Testis (tissue), 3 donors: ENCODE results near the gene PPP1R14B. TPM values are rescaled to one million over a fixed set of nuclear protein-coding genes. Genes with fewer than 3 reads are reported as not detected.

Experiments used
- DNase-seq: peaks from one replicate; pipeline ENCODE4 v3.0.0-alpha.2; 2019
- H3K27ac ChIP-seq, 2 donors: fragments of 200-600 bp; sonication (generic); one replicate each; pipeline ENCODE4 v1.5.1; 2019
- H3K27me3 ChIP-seq: fragments of 200-600 bp; sonication (generic); one replicate; pipeline ENCODE4 v1.5.1; 2019
- H3K36me3 ChIP-seq: fragments of 200-600 bp; sonication (generic); one replicate; pipeline ENCODE4 v1.5.1; 2017; ENCODE audit warnings: low read depth; ENCODE audit errors: missing control alignments
- H3K4me1 ChIP-seq: fragments of 200-600 bp; sonication (generic); one replicate; pipeline ENCODE4 v1.5.1; 2019
- H3K4me3 ChIP-seq, 2 donors: fragments of 200-600 bp; sonication (generic); one replicate each; pipeline ENCODE4 v1.5.1; 2017 to 2019
- H3K9me3 ChIP-seq: fragments of 200-600 bp; sonication (generic); one replicate; pipeline ENCODE4 v1.5.1; 2017
- CTCF ChIP-seq, 3 experiments: fragments of 450-650 bp in 2 of 3; fragments of 200-600 bp in 1 of 3; sonication (generic) in 1 of 3; IDR thresholded peaks; one replicate each; pipeline ENCODE4 v1.5.1; 2016 to 2019; ENCODE audit warnings: antibody characterized with exemption in 3 of 3, mild to moderate bottlenecking in 2 of 3, moderate library complexity in 1 of 3
- POLR2A ChIP-seq: fragments of 450-650 bp; IDR thresholded peaks from one replicate; pipeline ENCODE4 v1.6.1; 2017; ENCODE audit warnings: antibody characterized with exemption, mild to moderate bottlenecking, moderate library complexity
- WGBS, 2 donors: methylation state at CpG; one replicate each; pipeline ENCODE4 v1.1.5; 2018; 5-methylcytosine and 5-hydroxymethylcytosine counted together
- intact Hi-C: fragments of 100-400 bp; cut with DNase I; formaldehyde crosslinking; loops from one replicate; pipeline ENCODE4 v1.15.1; 2023; ENCODE audit warnings: low total_unique reads
- polyA plus RNA-seq: library from polyadenylated mRNA; stranded (reverse); fragments of 350-450 nt; fragmentation: Illumina TruSeq; extraction: RNeasy Lipid Tissue Mini Kit (QIAGEN cat#74804); gene quantifications from one replicate; pipeline ENCODE4 v1.2.3, GENCODE V29; 2014; ENCODE audit warnings: low read depth, low replicate concordance; ENCODE audit not compliant: insufficient read depth
- total RNA-seq, 2 donors: library from RNA; depleted of rRNA; stranded (reverse); fragments of >200 nt; gene quantifications; one replicate each; pipeline ENCODE4 v1.2.3, GENCODE V29; 2016

Gene PPP1R14B
- total and polyA plus RNA-seq, 3 donors from 2014 or later: 53.4 to 72.0 (median 67.3) TPM

DNA sequence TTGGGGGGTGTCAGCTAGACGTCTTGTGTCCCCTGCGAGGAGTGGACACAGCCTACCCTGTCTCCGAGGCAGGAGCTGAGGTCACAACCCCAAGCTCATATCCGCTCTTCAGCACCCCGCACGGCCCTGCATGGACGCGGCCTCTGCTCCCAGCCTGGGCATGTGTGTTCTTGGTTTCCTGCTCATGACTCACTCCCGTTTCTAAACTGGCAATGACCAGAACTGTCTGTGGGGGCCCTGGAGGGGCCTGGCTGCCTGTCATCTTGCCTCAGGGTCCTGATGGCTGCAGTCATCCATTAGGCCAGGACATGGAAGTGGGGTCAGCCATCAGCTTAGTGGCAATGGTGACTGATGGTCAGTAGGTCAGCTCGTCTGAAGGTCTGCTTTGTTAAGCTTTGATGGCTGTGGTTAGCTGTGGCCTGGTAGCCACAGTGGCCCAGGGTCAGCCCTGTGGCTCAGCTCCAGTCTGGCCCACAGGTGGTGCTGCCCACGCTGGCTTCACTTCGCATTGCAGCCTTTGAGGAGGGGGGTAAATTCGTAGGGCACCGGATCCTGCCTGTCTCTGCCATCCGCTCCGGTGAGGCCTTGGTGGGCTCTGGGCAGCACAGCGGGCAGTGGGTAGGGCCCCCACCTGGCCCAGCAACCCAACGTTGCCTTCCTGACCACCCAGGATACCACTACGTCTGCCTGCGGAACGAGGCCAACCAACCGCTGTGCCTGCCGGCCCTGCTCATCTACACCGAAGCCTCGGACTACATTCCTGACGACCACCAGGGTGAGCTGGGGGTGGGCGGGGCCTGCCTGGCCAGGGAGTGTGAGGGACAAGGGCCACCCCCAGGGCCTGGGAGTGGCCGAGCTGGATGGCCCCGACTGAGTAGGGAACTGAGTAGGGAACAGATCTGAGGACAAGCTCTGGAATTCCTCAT is 16.5 kb upstream of the PPP1R14B start:
- WGBS, 2 donors: 81 to 89% methylated on average over 10 to 29 of the region's 29 CpGs
- TF ChIP-seq CTCF (IDR thresholded peaks at IDR 0.05): no peak
- no peak for TF ChIP-seq POLR2A

GRCh38 chr11:64262271-64263002 is 15.7 kb upstream of the PPP1R14B start:
- H3K36me3 ChIP-seq: no peaks in the 10 kb centered on the region

More for the DNA sequence above, 16.5 kb upstream of the PPP1R14B start:
- intact Hi-C loops: no loop called here
- DNase-seq: no peak
- Histone ChIP-seq H3K36me3 (no peaks in the 10 kb centered on the region), H3K4me1 (peaks cover 23% of the 10 kb centered on the region), H3K27ac (no peak overlapping the region), H3K4me3 (no peak overlapping the region), H3K9me3 (no peaks in the 10 kb centered on the region), H3K27me3 (no peaks in the 10 kb centered on the region)

GRCh38 chr11:64261556-64262080 is 14.9 kb upstream of the PPP1R14B start:
- Histone ChIP-seq H3K9me3 (no peaks in the 10 kb centered on the region), H3K4me1 (peaks cover 8% of the 10 kb centered on the region), H3K27me3 (no peaks in the 10 kb centered on the region), H3K4me3 (no peak overlapping the region), H3K36me3 (no peaks in the 10 kb centered on the region), H3K27ac (no peak overlapping the region)
- intact Hi-C loops: no loop called here
- DNase-seq: no peak
- TF ChIP-seq CTCF (IDR thresholded peaks at IDR 0.05) (no peak), POLR2A (no peak)
- 91 to 93% methylated on average over 7 to 18 of the region's 18 CpGs for WGBS, 2 donors

More at GRCh38 chr11:64262271-64263002, 15.7 kb upstream of the PPP1R14B start:
- no peak for TF ChIP-seq POLR2A
- no peak for TF ChIP-seq CTCF (IDR thresholded peaks at IDR 0.05)
- no peaks in the 10 kb centered on the region for H3K27me3 ChIP-seq
- intact Hi-C loops: no loop called here
- no peak overlapping the region for H3K4me3 ChIP-seq
- no peak for DNase-seq
- peaks cover 16% of the 10 kb centered on the region for H3K4me1 ChIP-seq
- 94 to 97% methylated on average over 11 to 37 of the region's 42 CpGs for WGBS, 2 donors
- no peak overlapping the region for H3K27ac ChIP-seq
- no peaks in the 10 kb centered on the region for H3K9me3 ChIP-seq

DNA sequence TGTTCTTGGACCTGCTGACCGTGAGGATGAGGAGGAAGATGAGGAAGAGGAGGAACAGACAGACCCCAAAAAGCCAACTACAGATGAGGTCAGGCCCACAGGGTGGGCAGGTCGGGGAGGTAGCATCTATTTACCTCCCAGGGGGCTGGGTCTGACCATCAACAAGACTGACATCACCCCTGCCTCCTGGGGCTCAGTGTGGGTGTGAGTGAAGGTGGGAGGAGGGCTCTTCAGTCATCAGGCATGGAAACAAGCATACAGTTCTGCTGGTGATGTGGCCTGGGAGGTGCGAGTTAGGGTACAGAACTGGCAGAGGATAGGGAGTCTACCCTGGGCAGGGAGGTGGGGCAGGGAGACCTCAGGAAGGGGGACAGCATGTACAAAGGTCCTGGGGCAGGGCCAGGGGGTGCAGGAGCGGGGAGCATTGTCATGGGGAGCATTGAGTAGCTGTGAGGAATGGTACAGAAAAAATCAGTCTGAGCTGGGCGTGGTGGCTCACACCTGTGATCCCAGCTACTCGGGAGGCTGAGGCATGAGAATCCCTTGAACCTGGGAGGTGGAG is 13.5 kb upstream of the PPP1R14B start:
- no peaks in the 10 kb centered on the region for H3K9me3 ChIP-seq
- H3K4me1 ChIP-seq: peaks cover 6% of the 10 kb centered on the region
- H3K36me3 ChIP-seq: no peaks in the 10 kb centered on the region
- TF ChIP-seq CTCF (IDR thresholded peaks at IDR 0.05) (no peak), POLR2A (no peak)
- 86 to 94% methylated on average over 6 of the region's 6 CpGs for WGBS, 2 donors
- no peak for DNase-seq
- no peaks in the 10 kb centered on the region for H3K27me3 ChIP-seq
- H3K27ac ChIP-seq: no peak overlapping the region
- no peak overlapping the region for H3K4me3 ChIP-seq
- intact Hi-C loops: no loop called here
